ENCODE measurements around the gene NSD2. TPM values are rescaled to one million over a fixed set of nuclear protein-coding genes. Genes with fewer than 3 reads are reported as not detected.
A peak's percentile ranks its signal among the peaks of the same experiment; 100 is the strongest.

NSD2 gene
- total and polyA plus RNA-seq, 9 of the 15 experiments (the other 6 are each of a cell fraction or from before 2014, with no cell fraction given): 6.4 to 126 (median 58.8) TPM

DNA sequence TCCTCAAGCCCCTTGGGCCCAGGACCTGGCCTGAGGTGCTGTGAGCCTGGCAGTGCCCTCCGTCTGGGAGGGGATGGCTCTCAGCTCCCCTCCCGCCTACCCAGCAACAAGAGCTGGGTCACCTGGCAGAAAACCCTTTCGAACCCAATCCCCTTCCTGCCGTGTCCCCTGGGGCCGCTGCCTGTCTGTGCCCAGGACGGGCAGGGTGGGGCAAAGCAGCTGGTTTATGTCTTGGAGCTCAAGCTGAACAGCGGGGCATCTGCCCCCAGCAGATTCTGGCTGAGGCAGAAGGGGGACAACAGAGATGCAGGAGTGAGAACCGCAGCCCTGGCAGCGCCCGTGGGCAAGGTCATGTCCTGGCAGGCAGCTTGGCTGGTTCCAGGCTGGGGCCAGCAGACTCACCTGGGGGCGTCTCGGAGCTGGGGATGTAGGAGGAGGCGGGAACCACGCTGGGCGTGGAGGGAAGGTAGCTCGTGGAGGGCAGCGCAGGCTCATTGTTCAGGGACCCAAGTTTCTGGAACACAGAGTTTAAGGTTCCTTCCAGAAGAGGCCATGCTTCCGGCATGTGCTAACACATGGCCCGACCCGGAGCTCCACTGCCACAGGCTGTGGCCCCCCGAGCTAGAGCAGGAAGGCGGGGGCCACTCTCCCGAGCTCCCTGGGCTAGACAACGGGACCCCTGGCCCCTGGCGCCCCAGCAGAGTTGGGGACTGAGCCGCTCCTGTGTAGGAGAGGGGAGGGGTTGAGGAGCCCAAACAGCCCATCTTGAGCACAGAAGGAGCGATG, 113.4 kb downstream of the NSD2 start:
- H3K79me2 ChIP-seq (ENCODE audit: control insufficient read depth, insufficient read depth, low read length): no peaks in the 10 kb centered on the region
- TF ChIP-seq FOXP1 (CRISPR knock-in tag; IDR thresholded peaks at IDR 0.05) (0 out of 2 replicates have a peak, but pooled peaks have one; percentile 32), PHTF2 (CRISPR knock-in tag; IDR thresholded peaks at IDR 0.05) (no peak), POLR2G (IDR thresholded peaks at IDR 0.05; ENCODE audit: low read depth, low read length) (peak; percentile 53), RBM22 (IDR thresholded peaks at IDR 0.05; ENCODE audit: low read depth, low read length, poor library complexity, severe bottlenecking) (peak; percentile 82)
- whole genome bisulfite sequencing (ENCODE audit: insufficient coverage, low coverage, missing lambda C conversion rate): 94% methylated on average over 26 of the region's 27 CpGs
- H3K27me3 ChIP-seq (ENCODE audit: control insufficient read depth in 2 of 2, insufficient read depth in 2 of 2, low read length in 2 of 2): no peaks in the 10 kb centered on the region
- H3K4me3 ChIP-seq: no peak overlapping the region
- FAIRE-seq: no peak
- ATAC-seq: no peak
- H3K4me2 ChIP-seq (ENCODE audit: insufficient read depth, low read length): no peak overlapping the region
- ChIA-PET CTCF (ENCODE audit: low intra/inter-chr PET ratio) (no interaction called here), POLR2A (interaction anchor here (0.6 to 1.9 kb wide), 4 partner anchors 11 to 162 kb away, joined by 3 to 7 read pairs (median 4); partner anchors contain the start of gene NELFA)
- peaks cover 96% of the 10 kb centered on the region for H3K36me3 ChIP-seq (ENCODE audit: control insufficient read depth, insufficient read depth, low read length)
- H3K9ac ChIP-seq (ENCODE audit: insufficient read depth in 1 of 2, low read depth in 2 of 2, low read length in 2 of 2): 0 out of 4 replicates have a peak overlapping the region, but pooled peaks of 1 of the 2 experiments have one; percentile 30
- intact Hi-C loops (cut with micrococcal nuclease): no loop called here
- no TSS peak for BruUV-seq (replicated peaks)
- in situ Hi-C loops (cut with MboI): no loop called here
- peaks cover 2 to 55% of the 10 kb centered on the region in 2 experiments; a peak in 4 of 5 replicates for H3K4me1 ChIP-seq (replicated peaks in 1 of 2; ENCODE audit: control insufficient read depth in 2 of 2, insufficient read depth in 2 of 2, low read length in 2 of 2)
- H3K9me3 ChIP-seq (replicated peaks; ENCODE audit: control insufficient read depth, insufficient read depth, low read depth, low read length): no peaks in the 10 kb centered on the region
- H3K27ac ChIP-seq (ENCODE audit: extremely low read depth, low read depth, low read length): no peak overlapping the region
- peaks cover 15% of the 10 kb centered on the region for H4K20me1 ChIP-seq (replicated peaks; ENCODE audit: control insufficient read depth, insufficient read depth, low read length)
- no peak overlapping the region for H2AFZ ChIP-seq (ENCODE audit: low read depth, low read length)
- H3K9me1 ChIP-seq (ENCODE audit: control insufficient read depth, insufficient read depth, low read length): no peaks in the 10 kb centered on the region
- DNase-seq (ENCODE audit: extremely low read depth in 1 of 4, low spot score in 3 of 4): no peak

DNA sequence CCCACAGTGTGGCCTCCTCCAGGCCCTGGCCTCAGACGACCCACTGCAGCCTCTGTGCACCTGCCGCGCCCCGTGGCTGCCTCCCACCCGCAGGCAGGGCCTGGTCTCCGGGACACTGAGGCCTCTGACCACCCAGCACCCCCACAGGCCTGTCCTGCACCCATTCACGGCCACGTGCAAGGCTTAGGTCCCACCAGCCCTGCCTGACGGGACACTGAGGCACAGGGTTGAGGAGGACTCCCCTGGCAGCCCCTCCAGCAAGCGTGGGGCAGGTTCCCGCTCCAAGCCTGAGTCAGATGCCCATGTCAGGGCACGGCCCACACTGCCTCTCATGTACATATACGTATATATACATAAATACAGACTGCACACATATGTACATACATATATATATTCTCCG, 114.1 kb downstream of the NSD2 start:
- no peak overlapping the region for H3K4me2 ChIP-seq (ENCODE audit: insufficient read depth, low read length)
- H3K27me3 ChIP-seq (ENCODE audit: control insufficient read depth in 2 of 2, insufficient read depth in 2 of 2, low read length in 2 of 2): no peaks in the 10 kb centered on the region
- no peak overlapping the region for H3K4me3 ChIP-seq
- in situ Hi-C loops (cut with MboI) (no loop called here), intact Hi-C loops (cut with micrococcal nuclease) (no loop called here)
- H3K36me3 ChIP-seq (ENCODE audit: control insufficient read depth, insufficient read depth, low read length): peaks cover 96% of the 10 kb centered on the region
- ATAC-seq: no peak
- peaks cover 2 to 55% of the 10 kb centered on the region in 2 experiments; a peak in 4 of 5 replicates for H3K4me1 ChIP-seq (replicated peaks in 1 of 2; ENCODE audit: control insufficient read depth in 2 of 2, insufficient read depth in 2 of 2, low read length in 2 of 2)
- ChIA-PET POLR2A (interaction anchor here (0.6 to 1.9 kb wide), 2 partner anchors 11 to 161 kb away, joined by 3 to 7 read pairs; no protein-coding TSS in a partner anchor), CTCF (ENCODE audit: low intra/inter-chr PET ratio) (no interaction called here)
- no peak overlapping the region for H3K9ac ChIP-seq (ENCODE audit: insufficient read depth in 1 of 2, low read depth in 2 of 2, low read length in 2 of 2)
- no peaks in the 10 kb centered on the region for H3K9me1 ChIP-seq (ENCODE audit: control insufficient read depth, insufficient read depth, low read length)
- no peak for TF ChIP-seq ZNF316 (IDR thresholded peaks at IDR 0.05)
- TF ChIP-seq, protein P1, sequence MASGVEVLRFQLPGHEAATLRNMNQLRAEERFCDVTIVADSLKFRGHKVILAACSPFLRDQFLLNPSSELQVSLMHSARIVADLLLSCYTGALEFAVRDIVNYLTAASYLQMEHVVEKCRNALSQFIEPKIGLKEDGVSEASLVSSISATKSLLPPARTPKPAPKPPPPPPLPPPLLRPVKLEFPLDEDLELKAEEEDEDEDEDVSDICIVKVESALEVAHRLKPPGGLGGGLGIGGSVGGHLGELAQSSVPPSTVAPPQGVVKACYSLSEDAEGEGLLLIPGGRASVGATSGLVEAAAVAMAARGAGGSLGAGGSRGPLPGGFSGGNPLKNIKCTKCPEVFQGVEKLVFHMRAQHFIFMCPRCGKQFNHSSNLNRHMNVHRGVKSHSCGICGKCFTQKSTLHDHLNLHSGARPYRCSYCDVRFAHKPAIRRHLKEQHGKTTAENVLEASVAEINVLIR (CRISPR knock-in tag; IDR thresholded peaks at IDR 0.05): no peak
- peak; percentile 81 for TF ChIP-seq RBM22 (IDR thresholded peaks at IDR 0.05; ENCODE audit: low read depth, low read length, poor library complexity, severe bottlenecking)
- no peak for TF ChIP-seq PHB (CRISPR knock-in tag; IDR thresholded peaks at IDR 0.05)
- no peak for TF ChIP-seq SREBF1 (IDR thresholded peaks at IDR 0.05; ENCODE audit: borderline replicate concordance, low read depth, low read length)
- TF ChIP-seq, protein P2, sequence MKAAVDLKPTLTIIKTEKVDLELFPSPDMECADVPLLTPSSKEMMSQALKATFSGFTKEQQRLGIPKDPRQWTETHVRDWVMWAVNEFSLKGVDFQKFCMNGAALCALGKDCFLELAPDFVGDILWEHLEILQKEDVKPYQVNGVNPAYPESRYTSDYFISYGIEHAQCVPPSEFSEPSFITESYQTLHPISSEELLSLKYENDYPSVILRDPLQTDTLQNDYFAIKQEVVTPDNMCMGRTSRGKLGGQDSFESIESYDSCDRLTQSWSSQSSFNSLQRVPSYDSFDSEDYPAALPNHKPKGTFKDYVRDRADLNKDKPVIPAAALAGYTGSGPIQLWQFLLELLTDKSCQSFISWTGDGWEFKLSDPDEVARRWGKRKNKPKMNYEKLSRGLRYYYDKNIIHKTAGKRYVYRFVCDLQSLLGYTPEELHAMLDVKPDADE (conservative IDR thresholded peaks at IDR 0.05; ENCODE audit: control insufficient read depth, low read depth, low read length): no peak
- no peak for FAIRE-seq
- DNase-seq (ENCODE audit: extremely low read depth in 1 of 4, low spot score in 3 of 4): no peak
- peaks cover 15% of the 10 kb centered on the region for H4K20me1 ChIP-seq (replicated peaks; ENCODE audit: control insufficient read depth, insufficient read depth, low read length)
- H2AFZ ChIP-seq (ENCODE audit: low read depth, low read length): no peak overlapping the region
- no peaks in the 10 kb centered on the region; the same call in 2 of the 3 replicates for H3K79me2 ChIP-seq (ENCODE audit: control insufficient read depth, insufficient read depth, low read length)
- BruUV-seq (replicated peaks): no TSS peak
- H3K9me3 ChIP-seq (replicated peaks; ENCODE audit: control insufficient read depth, insufficient read depth, low read depth, low read length): no peaks in the 10 kb centered on the region
- WGBS (ENCODE audit: insufficient coverage, low coverage, missing lambda C conversion rate): 83% methylated on average over 11 of the region's 14 CpGs
- H3K27ac ChIP-seq (ENCODE audit: extremely low read depth, low read depth, low read length): no peak overlapping the region

All from K562 (cell line).